Effector CD4-positive, alpha-beta T cell (primary cell): Measurements from ENCODE around the gene SPAG16.
"Not testable (repeated sequence)": the region's sequence is repeated elsewhere in the genome, so short reads cannot be mapped to it uniquely, and the experiment has no call there.

Experiments used
- DNase-seq: peaks from one replicate; pipeline ENCODE4 v3.0.0-alpha.2; 2020

SPAG16 gene

DNA sequence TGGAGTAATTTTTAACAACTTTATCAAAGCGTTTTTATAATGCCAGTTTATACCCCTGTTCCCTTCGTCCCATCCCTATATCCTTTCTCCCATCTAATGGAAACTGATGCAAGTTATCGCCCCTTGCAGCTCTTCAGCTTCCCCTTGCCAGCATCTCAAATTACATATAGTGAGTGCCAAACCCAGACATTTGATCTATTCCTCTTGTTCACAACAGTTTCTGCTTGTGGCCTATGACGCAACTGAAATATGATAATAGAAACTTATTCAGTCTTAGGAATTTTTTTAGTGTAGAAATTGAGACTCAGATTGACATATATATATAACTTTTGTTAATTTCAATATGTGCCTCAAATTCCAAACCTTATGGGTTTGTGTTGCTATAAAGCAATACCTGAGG is 564.4 kb downstream of the SPAG16 start:
- DNase-seq: no peak

DNA sequence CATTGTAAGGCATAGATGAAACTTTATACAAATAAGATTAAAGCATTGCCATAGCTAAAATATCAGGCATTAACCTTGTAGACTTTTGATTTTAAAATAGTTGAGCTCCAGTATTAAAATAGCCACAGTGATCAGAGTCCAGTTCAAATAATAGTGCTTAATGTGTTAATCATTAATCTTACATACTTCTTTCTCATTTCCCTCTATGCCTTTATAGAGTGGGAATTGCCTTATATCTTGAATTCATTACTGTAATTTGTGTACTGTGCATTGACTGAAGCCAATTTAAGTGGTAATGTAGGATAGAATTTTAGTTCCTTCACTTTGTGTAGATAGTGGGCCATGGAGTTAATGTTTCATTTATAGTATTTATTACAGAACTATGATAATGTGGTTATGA is 577.4 kb downstream of the SPAG16 start:
- DNase-seq: no peak

DNA sequence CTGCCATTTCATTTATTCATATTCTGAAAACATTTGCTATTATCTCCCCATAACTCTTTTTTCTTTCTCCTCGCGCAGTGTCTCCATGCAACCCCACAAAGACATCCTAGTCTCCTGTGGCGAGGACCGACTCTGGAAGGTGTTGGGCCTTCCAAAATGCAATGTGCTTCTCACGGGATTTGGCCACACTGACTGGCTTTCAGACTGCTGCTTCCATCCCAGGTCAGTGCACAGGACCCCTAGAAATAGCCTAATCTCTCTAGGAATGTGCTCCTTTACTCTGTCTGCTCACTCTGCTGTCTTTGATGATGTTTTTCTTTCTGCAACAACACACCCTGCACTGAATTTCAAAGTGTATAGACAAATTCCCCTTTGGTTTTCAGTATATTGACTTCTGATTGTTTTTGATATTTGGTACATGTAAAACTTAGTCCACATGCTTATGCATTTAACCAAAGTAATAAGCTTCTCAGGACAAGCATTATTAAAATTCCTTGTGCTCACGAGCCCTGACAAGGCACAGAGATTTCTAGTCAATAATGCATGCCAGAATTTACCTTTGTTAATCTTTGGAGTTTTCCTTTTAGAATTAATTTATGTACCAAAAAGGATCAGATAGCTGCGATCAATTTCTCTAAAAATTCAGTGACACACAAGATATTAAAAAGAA is 578.3 kb downstream of the SPAG16 start:
- DNase-seq: no peak

DNA sequence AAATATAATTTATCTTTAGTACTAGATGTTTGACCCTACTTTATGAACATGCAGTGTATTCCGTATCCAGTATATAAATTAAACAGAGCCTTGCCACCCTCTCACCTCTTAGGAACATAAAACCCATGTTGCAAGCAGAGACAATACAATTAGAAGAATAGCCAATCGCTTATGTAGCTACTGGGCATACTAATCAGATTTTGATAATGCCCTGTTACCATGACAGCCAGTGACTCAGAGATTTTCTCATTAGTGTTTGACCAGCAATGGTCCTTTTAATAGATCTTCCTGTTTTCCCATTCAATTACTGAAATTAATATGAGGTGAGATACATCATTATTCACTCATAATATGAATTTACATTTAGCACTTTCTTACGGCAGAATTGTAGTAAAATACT is 579.3 kb downstream of the SPAG16 start:
- no peak for DNase-seq

DNA sequence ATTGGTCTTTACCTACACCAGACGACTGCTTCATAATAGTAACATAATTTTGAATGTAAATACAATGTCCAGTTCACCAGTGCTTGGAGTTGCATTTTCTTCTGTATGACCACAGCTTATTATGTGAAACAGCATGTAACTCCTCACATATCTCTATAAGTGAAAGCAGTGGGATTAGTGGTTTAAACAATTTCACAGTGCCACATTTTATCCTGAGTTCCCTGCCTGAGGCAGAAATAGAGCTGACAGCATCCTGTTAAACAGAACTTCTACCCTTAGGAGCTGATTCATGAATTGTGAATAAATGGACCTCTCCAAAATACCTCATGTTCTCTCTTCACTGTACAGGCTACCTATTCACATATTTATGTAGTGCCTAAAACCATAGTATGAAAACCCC is 584.3 kb downstream of the SPAG16 start:
- DNase-seq: no peak

DNA sequence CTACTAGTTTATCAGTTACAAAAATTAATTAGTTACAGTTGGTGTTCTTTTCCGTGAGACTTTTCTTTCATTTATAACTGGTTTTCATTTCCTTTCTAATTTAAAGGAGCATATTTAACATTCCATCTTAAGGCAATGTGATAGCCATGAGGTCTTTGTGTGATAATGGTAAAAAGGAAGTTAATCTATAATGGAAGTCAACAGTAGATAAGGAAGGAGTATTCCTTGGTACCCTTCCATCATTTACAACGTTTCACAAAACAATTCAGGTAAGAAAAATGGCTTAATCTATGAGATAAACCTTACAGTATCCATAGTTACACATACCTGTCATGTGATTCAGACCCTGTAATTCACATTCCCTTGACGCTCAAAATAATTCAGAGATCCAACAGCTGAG is 601.2 kb downstream of the SPAG16 start:
- DNase-seq: no peak

DNA sequence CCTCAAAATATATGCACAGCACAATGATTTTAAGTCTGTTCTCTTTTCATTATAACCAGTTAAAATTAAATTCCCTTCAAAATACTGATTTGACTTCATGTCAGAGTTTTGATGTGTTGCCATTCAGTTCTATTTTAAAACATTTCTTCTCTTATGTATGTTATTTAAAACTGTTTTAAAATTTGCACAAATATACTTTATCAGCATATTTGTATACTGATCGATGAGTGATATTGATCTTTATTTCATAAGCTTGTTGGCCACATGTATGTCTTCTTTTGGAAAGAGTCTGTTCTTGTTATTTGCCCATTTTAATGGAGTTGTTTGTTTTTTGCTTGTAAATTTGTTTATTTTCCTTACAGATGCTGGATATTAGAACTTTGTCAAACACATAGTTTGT is 630.2 kb downstream of the SPAG16 start:
- DNase-seq: no peak

DNA sequence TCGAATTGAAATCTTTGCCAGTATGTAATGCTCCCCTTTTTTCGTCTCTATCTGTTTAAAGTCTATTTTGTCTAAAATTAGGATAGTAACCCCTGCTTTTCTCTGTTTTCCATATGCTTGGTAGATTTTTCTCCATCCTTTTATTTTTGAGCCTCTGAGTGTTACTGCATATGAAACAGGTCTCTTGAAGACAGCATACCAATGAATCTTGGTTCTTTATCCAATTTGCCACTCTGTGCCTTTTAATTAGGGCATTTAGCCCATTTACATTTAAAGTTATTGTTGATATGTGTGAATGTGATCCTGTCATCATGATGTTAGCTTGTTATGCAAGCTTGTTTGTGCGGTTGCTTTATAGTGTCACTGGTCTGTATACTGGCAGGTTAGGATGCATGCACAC is 635.8 kb downstream of the SPAG16 start:
- no peak for DNase-seq

DNA sequence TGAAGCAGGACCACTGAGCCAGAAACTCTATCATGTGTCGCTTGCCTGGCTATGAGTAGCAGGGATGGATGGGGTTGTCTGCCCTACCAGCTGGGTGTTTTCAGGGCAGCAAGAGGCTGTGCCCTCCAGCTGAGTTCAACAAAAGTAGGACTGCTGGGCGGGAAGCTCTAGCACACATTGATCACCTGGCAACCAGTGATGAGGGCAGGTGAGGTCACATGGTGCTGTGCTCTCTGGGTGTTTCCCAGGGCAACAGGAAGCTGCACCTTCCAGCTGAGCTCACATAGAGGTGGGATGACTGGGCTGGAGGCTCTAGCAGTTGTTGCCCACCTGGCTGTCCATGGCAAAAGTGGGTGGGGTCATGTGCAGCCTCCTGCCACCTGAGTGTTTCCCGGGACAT is 639.3 kb downstream of the SPAG16 start:
- no peak for DNase-seq

DNA sequence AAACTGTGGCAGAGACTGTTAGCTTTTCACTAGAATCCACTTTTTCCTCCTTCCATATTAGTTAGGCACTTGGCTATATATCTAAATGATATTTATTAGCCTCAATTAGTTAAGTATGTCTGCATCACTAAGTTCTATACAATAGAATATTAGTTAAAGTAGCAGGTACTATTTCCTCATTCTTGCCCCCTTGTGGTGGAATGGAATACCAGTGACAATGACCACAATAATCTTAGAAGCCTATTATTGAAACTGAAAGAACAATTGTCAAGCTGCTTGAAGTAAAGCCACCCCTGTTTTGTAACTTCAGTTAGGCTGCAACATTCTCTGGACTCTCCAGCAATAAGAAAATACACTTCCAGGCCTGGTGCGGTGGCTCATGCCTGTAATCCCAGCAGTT is 650.3 kb downstream of the SPAG16 start:
- no peak for DNase-seq

DNA sequence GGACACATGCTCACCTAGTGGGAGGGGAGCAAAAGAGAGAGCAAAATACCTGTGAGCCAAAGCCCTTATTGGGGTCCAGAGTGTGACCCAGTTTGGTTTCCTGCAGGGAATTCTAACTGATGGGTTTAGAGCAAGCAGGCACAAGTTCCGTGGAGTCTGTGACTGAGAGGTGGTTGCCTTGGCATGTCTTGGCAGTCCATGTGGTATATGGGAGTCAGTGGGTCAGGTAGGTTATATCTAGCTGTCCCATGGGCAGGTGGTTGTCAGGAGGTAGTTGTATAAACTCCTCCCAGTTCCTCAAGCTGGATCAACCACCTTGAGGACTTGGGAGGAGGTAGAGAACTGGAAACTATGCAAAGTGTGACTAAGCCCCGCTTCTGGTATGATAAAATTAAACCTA is 673.8 kb downstream of the SPAG16 start:
- DNase-seq: no peak

DNA sequence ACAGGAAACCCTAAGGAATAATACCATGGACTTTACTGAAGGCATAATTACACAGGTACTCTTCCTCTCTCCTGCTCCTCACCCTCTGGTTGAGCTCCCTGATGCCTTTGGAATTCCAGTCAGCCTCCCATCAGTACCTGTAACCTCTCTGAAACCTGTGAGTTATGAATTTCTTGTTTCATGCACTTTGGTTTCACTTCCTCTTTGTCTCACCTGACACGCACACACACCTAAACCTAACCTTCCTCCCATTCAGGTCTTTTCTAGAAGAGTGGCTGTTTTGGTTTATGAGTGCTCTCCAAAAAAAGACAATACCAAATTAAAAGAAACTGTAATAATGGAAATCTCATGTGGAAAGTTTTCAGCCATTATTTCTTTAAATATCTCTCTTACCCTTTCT is 675.3 kb downstream of the SPAG16 start:
- no peak for DNase-seq

DNA sequence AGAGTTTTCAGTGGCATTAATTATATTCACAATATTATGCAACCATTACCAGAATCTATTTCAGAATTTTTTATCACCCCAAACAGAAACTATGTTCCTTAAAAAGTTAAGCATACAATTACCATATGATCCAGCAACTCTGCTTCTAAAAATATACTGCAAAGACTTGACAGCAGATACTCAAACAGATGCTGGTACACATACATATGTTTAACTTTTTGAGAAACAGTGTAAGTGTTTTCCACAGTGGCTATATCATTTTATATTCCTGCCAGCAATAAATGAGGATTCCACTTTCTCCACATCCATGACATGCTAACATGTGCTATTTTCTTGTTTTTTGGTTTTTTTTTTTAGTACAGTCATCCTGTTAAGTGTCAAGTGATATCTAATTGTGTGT is 687.3 kb downstream of the SPAG16 start:
- no peak for DNase-seq

DNA sequence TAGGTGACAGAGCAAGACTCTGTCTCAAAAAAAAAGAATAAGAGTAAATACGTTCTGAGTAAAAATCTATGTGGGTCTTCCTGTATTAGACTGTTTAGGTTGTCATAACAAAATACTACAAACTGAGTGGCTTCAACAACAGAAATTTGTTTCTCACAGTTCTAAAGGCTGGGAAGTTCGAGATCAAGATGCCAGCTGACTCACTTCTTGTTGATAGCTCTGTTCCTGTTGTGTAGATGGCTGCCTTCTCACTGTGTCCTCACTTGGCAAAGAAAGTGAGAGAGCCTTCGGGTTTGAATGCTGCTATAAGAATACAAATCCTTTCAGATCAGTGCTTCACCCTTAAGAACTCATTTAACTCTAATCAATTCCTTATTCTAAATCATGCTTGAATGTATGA is 696.6 kb downstream of the SPAG16 start:
- DNase-seq: no peak

DNA sequence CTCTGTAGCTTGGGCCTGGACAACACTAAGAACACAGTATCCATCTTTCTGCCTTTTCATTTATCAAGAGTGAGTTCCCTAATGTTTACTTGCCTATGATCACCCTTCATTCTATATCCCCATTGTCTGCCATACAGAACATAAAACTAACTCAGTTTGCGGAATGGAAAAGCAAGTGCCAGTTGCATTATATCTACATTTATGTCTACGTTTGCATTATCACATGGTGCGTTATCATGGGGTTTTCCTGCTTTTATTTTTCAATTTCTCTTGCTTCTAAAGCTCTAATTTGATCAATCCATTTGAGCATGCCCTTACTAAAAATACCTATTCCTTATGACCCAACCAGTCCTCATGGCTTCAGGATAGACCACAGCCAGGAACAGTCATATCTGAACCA is 704.9 kb downstream of the SPAG16 start:
- DNase-seq: no peak

DNA sequence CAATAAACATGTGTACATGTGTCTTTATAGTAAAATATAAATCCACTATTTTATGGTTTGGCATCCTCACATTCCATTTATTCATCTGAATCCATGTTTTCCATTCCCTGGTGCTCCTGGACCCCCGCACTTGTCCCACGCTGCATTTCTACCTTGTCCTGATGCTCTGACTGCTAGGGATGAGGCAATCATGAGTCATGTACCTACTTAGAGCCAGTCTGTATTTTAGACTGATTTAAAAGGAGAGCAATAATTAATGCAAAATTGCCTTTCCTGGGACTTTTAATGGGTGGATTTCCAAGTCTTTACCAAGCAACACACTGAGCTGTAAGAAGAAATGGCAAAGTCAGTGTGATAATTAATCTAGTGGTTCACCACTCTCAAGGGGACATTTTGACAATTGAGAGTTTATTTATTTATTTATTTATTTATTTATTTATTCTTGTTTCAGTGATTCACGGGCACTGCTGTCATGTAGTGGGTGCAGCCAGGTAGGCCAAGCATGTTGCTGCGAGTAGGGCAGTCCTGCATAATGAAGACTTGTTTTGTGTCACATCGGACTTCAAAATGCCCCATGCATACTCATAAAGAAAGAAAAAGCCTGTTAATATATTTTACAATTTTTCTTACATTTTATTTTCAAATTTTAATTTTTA is 707.3 kb downstream of the SPAG16 start:
- DNase-seq: no peak

DNA sequence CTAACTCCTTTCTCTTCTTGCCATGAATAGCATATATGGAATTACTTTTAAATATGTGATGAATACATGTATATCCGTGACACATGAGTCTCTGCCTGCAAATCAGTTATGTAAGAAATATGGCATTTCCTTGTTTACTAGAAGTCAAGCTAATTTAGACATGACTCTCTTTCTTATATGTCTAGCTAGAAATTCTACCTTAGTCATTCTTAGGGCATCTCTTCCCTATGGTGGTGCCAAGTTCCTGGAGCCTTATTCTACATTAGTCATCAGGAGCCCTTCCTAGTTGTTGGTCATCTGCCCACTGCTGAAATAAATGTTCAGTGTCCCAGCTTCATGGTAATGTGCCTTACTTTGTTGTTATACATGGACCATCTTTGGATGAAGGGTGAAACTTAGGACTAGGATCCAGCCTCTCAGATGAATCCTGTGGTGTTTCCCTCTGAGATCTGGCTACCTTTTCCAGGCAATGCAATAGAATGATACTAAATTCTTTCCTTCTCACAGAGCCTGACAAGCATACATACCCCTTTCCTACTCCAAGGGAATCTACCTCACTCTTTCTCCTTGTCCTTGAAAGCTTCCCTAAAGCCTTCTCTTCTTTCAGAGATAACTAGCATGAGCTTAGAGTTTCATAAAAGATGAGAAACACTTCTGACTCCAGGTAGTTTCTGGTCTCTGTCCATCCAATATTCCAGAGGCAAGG is 711.3 kb downstream of the SPAG16 start:
- no peak for DNase-seq

DNA sequence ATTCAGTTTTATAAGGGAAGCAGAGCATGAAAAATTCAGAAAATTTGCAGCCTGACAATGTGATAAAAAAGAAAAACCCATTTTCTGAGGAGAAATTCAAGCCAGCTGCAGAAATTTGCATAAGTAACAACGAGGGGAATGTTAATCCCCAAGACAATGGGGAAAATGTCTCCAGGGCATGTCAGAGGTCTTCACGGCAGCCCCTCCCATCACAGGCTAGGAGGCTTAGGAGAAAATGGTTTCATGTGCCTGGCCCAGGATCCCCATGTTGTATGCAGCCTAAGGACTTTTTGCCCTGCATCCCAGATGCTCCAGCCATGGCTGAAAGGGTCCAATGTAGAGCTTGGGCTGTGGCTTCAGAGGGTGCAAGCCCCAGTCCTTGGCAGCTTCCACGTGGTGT is 714.7 kb downstream of the SPAG16 start:
- not testable (repeated sequence) for DNase-seq

DNA sequence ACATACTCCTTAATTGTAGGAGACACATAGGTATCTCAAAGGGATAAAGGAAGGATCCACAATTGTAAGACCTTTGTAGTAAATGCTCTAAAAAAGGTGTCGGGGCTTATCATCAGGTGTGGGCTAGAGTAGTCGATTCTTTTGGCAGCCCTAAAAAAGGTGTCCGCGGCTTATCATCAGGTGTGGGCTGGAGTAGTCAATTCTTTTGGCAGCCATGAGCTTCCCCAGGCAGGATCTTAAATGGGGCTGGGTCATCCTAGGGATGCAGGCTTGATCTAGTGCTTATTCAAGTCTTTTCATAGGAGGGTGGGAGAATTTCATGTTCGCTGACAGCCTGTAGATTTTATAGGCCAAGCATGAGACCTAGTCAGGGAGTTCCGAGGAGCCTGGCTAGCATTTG is 720.2 kb downstream of the SPAG16 start:
- no peak for DNase-seq

DNA sequence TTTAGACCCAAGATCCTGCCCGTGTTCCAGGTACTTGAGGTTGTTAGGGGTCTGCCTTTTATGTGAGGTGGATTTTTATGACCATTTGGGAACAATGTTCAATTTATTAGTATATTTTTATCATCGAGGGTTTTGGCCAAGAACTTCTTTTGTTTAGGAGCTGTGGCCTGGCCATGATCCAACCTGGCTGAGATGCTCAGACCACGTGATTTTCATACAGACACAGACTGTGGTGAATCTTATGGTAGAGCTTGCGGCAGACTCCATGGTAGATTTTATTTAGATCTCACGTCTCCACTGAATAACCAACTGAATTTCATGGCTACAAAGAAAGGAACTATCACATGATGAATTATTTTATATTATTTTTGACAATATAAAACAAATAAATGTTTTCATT is 721.1 kb downstream of the SPAG16 start:
- no peak for DNase-seq

DNA sequence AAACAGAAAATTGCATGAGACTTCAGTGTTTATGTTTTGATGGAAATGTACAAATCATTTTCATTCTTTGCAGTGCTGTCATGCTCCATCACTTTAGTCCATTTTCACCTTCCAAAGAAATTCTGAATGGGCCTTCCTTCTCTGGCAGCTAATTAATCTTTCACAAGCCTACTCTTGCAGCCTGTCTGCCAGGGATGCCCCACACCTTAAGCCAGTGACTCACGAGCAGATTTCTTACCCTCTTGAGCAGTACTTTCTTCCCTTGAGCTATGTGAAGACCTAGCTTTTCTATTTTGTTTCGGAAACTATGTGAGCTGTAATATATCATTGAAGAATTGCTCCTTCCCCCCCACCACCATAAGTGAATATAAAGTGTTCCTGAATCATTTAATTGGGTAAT is 722.3 kb downstream of the SPAG16 start:
- no peak for DNase-seq

DNA sequence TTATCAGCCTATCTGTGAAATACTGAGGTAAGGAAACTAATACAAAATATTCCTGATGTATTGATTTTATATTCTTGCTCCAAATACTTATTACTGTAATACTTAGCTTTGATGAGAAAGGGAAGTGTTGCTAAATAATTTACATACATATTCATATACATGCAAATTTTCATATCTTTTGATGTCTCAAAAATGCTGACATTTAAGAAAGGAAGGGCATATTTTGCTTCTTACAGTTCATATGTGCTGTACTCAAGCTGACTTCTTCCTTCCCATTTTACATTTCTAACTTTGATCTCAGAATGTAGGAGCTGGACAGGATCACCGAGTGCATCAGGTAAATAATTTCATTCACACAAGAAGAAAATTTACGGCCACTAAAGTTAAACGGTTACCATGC is 727.4 kb downstream of the SPAG16 start:
- no peak for DNase-seq

DNA sequence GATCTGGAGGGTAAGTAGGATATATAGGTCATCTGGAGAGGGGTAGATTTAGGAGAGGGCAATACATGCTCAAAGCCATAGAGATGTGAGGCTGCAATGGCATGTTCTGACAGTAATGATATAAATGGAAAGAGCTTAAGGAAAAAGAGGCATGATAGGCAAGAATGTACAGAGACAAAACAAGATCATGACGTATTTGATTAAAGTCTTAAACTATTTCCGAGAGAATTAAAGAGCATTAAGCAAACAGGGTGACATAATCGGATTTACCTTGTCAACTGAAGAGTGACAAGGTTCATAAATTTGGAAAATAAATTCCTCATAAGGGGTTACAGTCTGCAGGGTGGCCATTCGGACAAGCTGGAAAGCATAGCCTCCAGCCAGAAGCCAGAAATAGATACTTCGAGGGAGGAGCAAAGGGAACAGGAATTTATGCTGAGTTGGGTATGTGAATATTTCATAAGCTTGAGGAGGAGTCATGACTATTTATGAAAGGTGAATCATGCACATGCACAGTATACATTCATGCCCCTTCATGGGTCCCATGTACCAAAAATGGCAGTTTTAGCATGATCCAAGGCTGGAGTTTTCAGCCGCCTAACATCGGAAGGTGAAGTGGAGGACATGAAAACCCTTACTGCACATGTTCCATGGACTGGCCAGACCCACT is 730.4 kb downstream of the SPAG16 start:
- DNase-seq: no peak
